ENCODE data around the gene FAM236B. TPM values are rescaled to one million over a fixed set of nuclear protein-coding genes. Genes with fewer than 3 reads are reported as not detected.
"Not testable (repeated sequence)": the region's sequence is repeated elsewhere in the genome, so short reads cannot be mapped to it uniquely, and the experiment has no call there.

Gene FAM236B
- not detected in 2 replicates for polyA plus RNA-seq (2013)

GRCh38 chrX:72782560-72782959 is at the start of gene FAM236B:
Gene FAM236B, minus strand, starts transcription at chrX:72782660. Its CDS starts 100 bp downstream, at chrX:72782560.
- not testable (repeated sequence) for H4K12ac ChIP-seq (ENCODE audit: low read depth, low read length); H3K4ac ChIP-seq (ENCODE audit: low read depth, low read length); H3K23ac ChIP-seq (ENCODE audit: low read length); H3K27me3 ChIP-seq (ENCODE audit: insufficient read depth, low read length); H3K4me1 ChIP-seq (ENCODE audit: control insufficient read depth in 1 of 2, insufficient read depth in 2 of 2, low read length in 2 of 2); H3K79me1 ChIP-seq (ENCODE audit: low read length); H4K91ac ChIP-seq (ENCODE audit: low read depth, low read length); H3K9me3 ChIP-seq (ENCODE audit: insufficient read depth, low read depth, low read length); DNase-seq; H3K79me2 ChIP-seq (ENCODE audit: control insufficient read depth, insufficient read depth, low read length, poor library complexity); H3K27ac ChIP-seq (ENCODE audit: low read depth, low read length); H2BK5ac ChIP-seq (ENCODE audit: low read depth, low read length, poor library complexity); H4K8ac ChIP-seq (ENCODE audit: low read depth, low read length); H2BK12ac ChIP-seq (ENCODE audit: low read length); H3K9ac ChIP-seq (ENCODE audit: low read length); H2AK5ac ChIP-seq (ENCODE audit: low read length); H3K36me3 ChIP-seq (ENCODE audit: control insufficient read depth in 1 of 2, insufficient read depth in 2 of 2, low read length in 2 of 2); H3K18ac ChIP-seq (ENCODE audit: low read length); H3K14ac ChIP-seq (ENCODE audit: low read length); H3K4me3 ChIP-seq (ENCODE audit: low read depth, low read length); H2BK120ac ChIP-seq (ENCODE audit: insufficient read depth, low read length, poor library complexity); H2AFZ ChIP-seq (ENCODE audit: insufficient read depth, low read length, poor library complexity); H3K4me2 ChIP-seq (ENCODE audit: low read length)
- no CpG with 5 or more reads among the region's 15 CpGs for WGBS (ENCODE audit: extremely low coverage, insufficient coverage, insufficient read length)

GRCh38 chrX:72830701-72831100 is 48.2 kb upstream of the FAM236B start:
- not testable (repeated sequence) for H3K23ac ChIP-seq (ENCODE audit: low read length); H3K79me2 ChIP-seq (ENCODE audit: control insufficient read depth, insufficient read depth, low read length, poor library complexity); H3K9me3 ChIP-seq (ENCODE audit: insufficient read depth, low read depth, low read length); H4K12ac ChIP-seq (ENCODE audit: low read depth, low read length); H4K91ac ChIP-seq (ENCODE audit: low read depth, low read length); H3K9ac ChIP-seq (ENCODE audit: low read length); H3K14ac ChIP-seq (ENCODE audit: low read length); H4K8ac ChIP-seq (ENCODE audit: low read depth, low read length); DNase-seq; H3K36me3 ChIP-seq (ENCODE audit: control insufficient read depth in 1 of 2, insufficient read depth in 2 of 2, low read length in 2 of 2); H2BK5ac ChIP-seq (ENCODE audit: low read depth, low read length, poor library complexity); H2BK120ac ChIP-seq (ENCODE audit: insufficient read depth, low read length, poor library complexity); H2AK5ac ChIP-seq (ENCODE audit: low read length); H2AFZ ChIP-seq (ENCODE audit: insufficient read depth, low read length, poor library complexity); H3K18ac ChIP-seq (ENCODE audit: low read length); H3K4me3 ChIP-seq (ENCODE audit: low read depth, low read length); H3K79me1 ChIP-seq (ENCODE audit: low read length); H3K27me3 ChIP-seq (ENCODE audit: insufficient read depth, low read length); H3K4me1 ChIP-seq (ENCODE audit: control insufficient read depth in 1 of 2, insufficient read depth in 2 of 2, low read length in 2 of 2); H3K27ac ChIP-seq (ENCODE audit: low read depth, low read length); H2BK12ac ChIP-seq (ENCODE audit: low read length); H3K4ac ChIP-seq (ENCODE audit: low read depth, low read length); H3K4me2 ChIP-seq (ENCODE audit: low read length)
- no CpG with 5 or more reads among the region's 13 CpGs for WGBS (ENCODE audit: extremely low coverage, insufficient coverage, insufficient read length)

DNA sequence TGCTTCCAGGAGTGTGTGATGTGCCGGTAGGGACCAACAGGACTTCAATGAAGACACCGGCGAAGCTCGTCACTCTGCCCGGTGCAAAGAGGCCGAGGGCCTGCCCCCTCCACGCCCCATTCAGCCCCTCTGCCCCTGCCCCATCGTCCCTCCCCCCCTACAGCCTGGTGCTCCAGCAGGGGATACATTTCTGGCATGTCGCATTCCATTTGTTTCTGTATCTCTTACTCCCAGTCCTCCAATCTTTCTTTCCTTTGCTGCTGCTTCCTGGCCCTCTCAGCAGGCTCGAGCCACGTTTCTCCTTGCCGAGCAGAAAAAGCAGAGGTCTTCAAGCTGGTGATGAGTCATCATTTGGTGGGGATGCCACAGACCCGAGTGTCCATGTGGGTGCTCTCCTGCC is 25.6 kb upstream of the FAM236B start, which contains the start of gene FAM236D:
TSS of gene FAM236D (minus strand) at position 101 of the 400 bp plus-strand sequence. CDS start at position 1, 100 bp downstream.
- not testable (repeated sequence) for H2BK12ac ChIP-seq (ENCODE audit: low read length); H3K23ac ChIP-seq (ENCODE audit: low read length); H2AK5ac ChIP-seq (ENCODE audit: low read length); H4K8ac ChIP-seq (ENCODE audit: low read depth, low read length); H2BK120ac ChIP-seq (ENCODE audit: insufficient read depth, low read length, poor library complexity); H3K79me1 ChIP-seq (ENCODE audit: low read length); H3K9ac ChIP-seq (ENCODE audit: low read length); H3K4me2 ChIP-seq (ENCODE audit: low read length); H3K27me3 ChIP-seq (ENCODE audit: insufficient read depth, low read length); DNase-seq; H2AFZ ChIP-seq (ENCODE audit: insufficient read depth, low read length, poor library complexity); H3K36me3 ChIP-seq (ENCODE audit: control insufficient read depth in 1 of 2, insufficient read depth in 2 of 2, low read length in 2 of 2); H3K9me3 ChIP-seq (ENCODE audit: insufficient read depth, low read depth, low read length); H3K14ac ChIP-seq (ENCODE audit: low read length); H2BK5ac ChIP-seq (ENCODE audit: low read depth, low read length, poor library complexity); H3K4me1 ChIP-seq (ENCODE audit: control insufficient read depth in 1 of 2, insufficient read depth in 2 of 2, low read length in 2 of 2); H4K91ac ChIP-seq (ENCODE audit: low read depth, low read length); H3K27ac ChIP-seq (ENCODE audit: low read depth, low read length); H3K79me2 ChIP-seq (ENCODE audit: control insufficient read depth, insufficient read depth, low read length, poor library complexity); H3K4me3 ChIP-seq (ENCODE audit: low read depth, low read length); H3K4ac ChIP-seq (ENCODE audit: low read depth, low read length); H3K18ac ChIP-seq (ENCODE audit: low read length); H4K12ac ChIP-seq (ENCODE audit: low read depth, low read length)
- no CpG with 5 or more reads among the region's 13 CpGs for WGBS (ENCODE audit: extremely low coverage, insufficient coverage, insufficient read length)

DNA sequence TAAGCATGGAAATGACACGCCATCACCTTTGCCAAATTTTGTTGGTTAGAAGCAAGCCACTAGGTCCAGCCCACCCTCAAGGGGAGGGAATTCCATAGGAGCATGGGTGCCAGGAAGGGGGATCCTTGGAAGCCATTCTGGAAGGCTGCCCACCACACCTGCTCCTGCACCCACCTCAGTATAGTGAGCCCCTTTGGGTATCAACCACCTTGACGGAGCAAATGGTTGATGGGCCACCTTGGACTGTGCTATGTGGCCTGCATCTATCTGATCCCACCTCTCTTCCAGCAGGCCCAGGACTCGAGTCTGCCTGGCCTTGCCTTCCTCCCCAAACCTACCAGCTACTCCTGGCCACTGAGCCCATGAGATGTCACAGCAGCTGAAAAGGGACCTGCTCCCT is 7.9 kb upstream of the FAM236B start:
- not testable (repeated sequence) for H3K9me3 ChIP-seq (ENCODE audit: insufficient read depth, low read depth, low read length); H4K91ac ChIP-seq (ENCODE audit: low read depth, low read length); H3K4ac ChIP-seq (ENCODE audit: low read depth, low read length); H4K12ac ChIP-seq (ENCODE audit: low read depth, low read length); H3K79me2 ChIP-seq (ENCODE audit: control insufficient read depth, insufficient read depth, low read length, poor library complexity); H3K23ac ChIP-seq (ENCODE audit: low read length); H3K27ac ChIP-seq (ENCODE audit: low read depth, low read length); DNase-seq; H3K36me3 ChIP-seq (ENCODE audit: control insufficient read depth in 1 of 2, insufficient read depth in 2 of 2, low read length in 2 of 2); H2AFZ ChIP-seq (ENCODE audit: insufficient read depth, low read length, poor library complexity); H3K79me1 ChIP-seq (ENCODE audit: low read length); H3K18ac ChIP-seq (ENCODE audit: low read length); H3K4me1 ChIP-seq (ENCODE audit: control insufficient read depth in 1 of 2, insufficient read depth in 2 of 2, low read length in 2 of 2); H2BK120ac ChIP-seq (ENCODE audit: insufficient read depth, low read length, poor library complexity); H2BK5ac ChIP-seq (ENCODE audit: low read depth, low read length, poor library complexity); H3K4me2 ChIP-seq (ENCODE audit: low read length); H3K27me3 ChIP-seq (ENCODE audit: insufficient read depth, low read length); H4K8ac ChIP-seq (ENCODE audit: low read depth, low read length); H3K9ac ChIP-seq (ENCODE audit: low read length); H3K4me3 ChIP-seq (ENCODE audit: low read depth, low read length); H2BK12ac ChIP-seq (ENCODE audit: low read length); H2AK5ac ChIP-seq (ENCODE audit: low read length); H3K14ac ChIP-seq (ENCODE audit: low read length)
- WGBS (ENCODE audit: extremely low coverage, insufficient coverage, insufficient read length), result no CpG with 5 or more reads among the region's 3 CpGs

Data from trophoblast cell (in vitro differentiated cells and primary cell).